GM19193 (cell line): Measurements from ENCODE around the gene SYT10.

Experiments
- POLR2A ChIP-seq: IDR thresholded peaks from 4 replicates; pipeline ENCODE4 v1.6.1; 2011; ENCODE audit not compliant: insufficient read depth, insufficient read length; ENCODE audit errors: extremely low read depth

SYT10 gene, protein sequence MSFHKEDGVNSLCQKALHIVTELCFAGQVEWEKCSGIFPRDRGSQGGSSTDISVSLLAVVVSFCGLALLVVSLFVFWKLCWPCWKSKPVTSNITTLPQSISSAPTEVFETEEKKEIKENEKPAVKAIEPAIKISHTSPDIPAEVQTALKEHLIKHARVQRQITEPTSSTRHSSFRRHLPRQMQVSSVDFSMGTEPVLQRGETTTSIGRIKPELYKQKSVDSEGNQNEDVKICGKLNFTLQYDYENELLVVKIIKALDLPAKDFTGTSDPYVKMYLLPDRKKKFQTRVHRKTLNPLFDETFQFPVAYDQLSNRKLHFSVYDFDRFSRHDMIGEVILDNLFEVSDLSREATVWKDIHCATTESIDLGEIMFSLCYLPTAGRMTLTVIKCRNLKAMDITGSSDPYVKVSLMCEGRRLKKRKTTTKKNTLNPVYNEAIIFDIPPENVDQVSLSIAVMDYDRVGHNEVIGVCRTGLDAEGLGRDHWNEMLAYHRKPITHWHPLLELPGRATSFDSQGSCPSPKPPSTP

DNA sequence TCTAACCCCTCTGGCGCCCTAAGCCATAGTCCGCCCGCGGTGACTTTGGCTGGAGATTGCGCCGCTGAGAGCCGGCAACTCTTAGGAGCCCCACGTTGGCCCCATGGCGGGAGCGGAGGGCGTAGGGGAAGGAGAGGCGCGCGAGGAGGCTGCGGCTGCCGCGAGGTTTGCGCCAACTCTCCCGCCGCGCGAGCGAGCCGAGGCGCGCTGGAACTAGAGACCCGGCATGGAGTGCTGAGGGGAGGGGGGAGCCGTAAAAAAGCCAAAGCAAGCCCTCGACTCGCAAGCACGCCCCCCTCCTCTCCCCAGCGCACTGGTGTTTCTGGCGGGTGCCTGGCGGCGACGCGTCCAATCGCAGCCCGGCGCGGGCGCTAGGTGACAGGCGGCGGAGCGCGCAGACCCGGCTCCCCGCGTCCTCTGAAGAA is at the start of gene SYT10:
SYT10 (minus strand) TSS at position 233 of the 425 bp plus-strand sequence. CDS start 297 bp downstream, outside the sequence.
- no peak for TF ChIP-seq POLR2A

DNA sequence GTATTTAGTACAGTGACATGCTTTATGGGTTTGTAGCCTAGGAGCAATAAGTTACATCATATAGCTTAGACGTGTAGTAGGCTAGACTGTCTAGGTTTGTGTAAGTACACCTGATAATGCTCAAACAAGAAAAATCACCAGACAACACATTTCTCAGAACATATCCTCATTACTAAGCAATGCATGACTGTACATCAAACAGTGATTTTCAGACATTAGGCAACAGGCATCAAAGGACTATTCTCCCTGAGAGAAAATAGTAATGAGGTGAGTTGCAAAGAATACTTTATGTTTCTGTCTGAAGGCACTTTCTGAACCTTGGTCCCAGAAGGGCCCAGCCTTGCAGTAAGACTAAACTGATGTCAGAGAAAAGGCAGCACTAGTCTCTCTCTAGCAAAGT is 48.4 kb upstream of the SYT10 start:
- TF ChIP-seq POLR2A, result no peak

DNA sequence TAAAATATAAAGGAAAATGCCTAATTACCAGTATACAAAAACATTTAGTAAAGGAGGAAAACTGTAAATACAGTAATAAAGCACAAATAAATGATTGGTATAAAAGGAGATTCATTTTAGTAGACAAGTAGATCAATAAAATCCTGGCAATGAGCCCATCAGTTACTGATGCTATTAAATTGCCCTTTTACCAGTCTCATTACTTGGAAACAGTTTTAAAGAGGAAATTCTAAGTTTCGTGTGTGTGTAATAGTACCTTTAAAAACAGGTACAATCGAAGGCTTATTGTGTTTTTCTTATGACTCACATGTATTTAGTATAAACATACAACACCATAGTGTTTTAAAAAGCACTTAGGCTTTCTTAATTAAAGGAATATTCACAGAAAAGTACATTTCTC is 46.4 kb upstream of the SYT10 start:
- TF ChIP-seq POLR2A, result no peak

DNA sequence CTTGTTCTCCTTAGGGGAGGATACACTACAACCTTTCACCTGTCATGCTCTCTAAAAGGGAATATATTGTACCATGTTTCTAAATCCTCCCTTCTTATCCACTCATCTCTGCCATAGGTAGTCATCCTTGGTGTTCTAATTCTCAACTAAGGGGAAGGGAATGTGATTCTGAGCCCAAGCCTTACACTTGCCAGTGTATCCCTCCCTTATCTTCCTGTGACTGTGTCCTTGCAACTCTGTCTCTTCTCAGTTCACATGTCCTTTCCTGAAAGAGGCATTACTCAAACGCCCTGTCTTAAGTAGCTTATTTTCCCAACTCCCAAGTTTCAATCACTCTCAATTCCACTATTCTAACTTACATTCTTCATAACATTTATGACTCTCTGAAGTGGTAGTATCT is 44.5 kb upstream of the SYT10 start:
- TF ChIP-seq POLR2A, result no peak

DNA sequence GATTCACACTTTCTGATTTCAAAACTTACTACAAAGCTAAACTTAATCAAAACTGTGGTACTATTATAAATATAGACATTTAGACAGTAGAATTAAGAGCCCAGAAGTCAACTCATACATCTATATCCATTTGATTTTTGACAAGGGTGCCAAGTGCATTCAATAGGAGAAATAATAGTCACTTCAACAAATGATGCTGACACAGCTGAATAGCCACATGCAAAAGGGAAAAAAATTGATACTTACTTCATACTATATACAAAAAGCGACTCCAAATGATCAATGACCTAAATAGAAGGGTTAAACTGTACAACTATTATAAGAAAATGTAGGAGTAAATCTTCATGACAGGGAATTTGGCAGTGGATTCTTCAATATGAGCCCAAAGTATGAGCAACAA is 40.7 kb upstream of the SYT10 start:
- no peak for TF ChIP-seq POLR2A

DNA sequence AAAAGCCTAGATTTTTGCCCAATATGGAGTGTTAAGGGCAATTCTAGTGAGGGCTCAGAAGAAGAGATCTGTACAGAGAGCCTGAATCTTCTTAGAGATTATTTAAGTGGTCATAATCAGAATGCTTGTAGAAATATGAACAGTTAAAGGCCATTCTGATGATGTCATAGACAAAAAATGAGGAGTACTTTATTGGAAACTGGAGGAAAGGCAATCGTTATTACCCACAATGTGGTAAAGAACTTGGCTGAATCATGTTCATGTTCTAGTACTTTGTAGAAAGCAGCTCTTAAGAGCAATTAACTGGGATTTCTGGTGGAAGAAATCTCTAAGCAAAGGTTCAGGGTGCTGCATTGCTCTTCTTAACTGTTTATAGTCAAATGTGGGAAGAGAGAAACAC is 36.4 kb upstream of the SYT10 start:
- TF ChIP-seq POLR2A, result no peak

DNA sequence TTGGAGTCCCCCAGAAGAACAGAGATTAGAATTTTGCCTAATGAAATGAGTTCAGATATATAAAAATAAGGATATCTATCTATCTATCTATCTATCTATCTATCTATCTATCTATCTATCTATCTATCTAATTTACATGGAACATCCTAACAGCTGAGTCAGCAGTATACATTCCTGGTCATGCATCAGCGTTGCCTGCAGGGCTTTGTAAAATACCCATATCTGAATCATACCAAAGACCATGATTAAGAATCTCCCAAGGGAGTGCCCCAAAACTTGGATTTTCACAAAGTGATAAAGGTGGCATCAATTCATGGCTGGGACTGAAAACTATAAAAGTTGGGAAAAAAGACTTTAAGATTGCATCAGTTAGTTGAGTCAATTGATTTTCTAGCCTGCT is 32.7 kb upstream of the SYT10 start:
- TF ChIP-seq POLR2A, result no peak

DNA sequence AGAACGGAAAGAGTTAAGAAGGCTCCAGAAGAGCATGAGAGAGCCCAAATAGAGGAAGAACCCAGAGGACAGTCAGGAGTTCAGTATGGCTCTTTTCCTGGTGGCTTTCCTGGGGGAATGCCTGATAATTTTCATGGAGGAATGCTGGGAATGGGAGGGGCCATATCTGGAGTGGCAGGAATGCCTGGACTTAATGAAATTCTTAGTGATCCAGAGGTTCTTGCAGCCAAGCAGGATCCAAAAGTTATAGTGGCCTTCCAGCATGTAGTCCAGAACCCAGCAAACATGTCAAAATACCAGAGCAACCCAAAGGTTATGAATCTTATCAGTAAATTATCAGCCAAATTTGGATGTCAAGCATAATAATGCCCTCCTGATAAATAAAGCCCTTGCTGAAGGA is 15.5 kb upstream of the SYT10 start:
- no peak for TF ChIP-seq POLR2A

DNA sequence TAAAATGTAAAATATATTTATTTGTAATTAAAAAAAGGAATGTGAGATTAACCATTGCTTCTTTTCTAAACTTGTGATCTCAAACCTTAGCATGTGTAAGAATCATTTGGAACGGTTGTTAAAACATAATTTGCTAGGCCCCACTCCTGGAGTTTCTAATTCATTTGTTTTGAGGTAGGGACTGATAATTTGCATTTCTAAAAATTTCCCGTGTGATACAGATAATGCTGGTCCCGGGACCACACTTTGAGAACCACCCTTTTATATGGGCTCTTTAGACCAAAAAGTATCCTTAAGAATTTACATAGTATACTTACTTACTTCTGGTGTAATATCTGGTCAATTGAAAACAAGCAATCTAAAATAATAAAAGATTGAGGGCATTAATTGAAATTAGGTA is 10.9 kb upstream of the SYT10 start:
- no peak for TF ChIP-seq POLR2A

DNA sequence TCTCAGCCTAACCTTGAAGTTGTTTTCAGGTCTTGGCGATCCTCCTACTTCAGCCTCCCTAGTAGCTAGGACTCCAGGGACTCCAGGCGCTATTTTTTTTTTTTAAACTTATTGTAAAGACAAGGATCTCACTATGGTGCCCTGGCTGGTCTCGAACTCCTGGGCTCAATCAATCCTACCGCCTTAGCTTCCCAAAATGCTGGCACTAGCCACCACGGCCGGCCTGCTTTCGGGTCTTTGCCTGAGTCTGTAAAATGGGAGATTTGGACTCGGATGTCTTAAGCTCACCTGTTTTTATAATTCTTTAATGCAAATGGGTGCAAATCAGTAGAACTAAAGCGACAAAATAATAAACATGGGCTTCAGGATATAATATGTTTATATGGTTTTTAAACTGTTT is 858 bp upstream of the SYT10 start:
- no peak for TF ChIP-seq POLR2A

DNA sequence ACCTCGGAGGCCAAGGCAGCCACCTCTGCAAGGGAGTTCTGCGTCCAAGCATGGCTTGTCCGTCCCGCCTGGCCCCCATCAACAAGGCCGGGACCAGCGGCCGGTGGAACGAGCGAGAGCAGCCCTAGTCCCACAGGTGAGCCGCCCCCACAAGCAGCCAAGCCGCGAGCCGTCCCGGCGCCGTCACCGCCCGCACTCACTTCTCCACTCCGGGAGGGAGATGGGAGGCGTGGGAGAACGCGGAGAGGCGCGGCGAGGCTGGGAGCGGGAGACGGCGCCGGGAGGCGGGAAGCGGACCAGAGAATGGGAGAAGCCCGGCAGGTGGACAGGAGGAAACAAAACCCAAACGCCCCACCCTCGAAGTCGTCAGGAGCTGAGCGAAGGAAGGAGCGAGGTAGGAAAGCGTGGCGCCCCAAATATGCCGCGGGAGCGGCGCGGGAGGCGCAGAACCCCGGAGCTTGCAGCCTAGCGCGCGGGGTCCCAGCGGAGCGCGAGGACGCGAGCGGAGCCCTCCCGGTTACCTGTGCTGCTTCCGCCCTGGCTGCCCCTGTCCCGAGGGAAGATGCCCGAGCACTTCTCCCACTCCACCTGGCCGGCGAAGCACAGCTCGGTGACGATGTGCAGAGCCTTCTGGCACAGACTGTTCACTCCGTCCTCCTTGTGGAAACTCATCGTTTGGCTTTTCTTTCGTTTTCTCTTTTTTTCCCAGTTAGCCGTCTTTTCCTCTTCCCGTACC is 600 bp downstream of the SYT10 start:
- no peak for TF ChIP-seq POLR2A

DNA sequence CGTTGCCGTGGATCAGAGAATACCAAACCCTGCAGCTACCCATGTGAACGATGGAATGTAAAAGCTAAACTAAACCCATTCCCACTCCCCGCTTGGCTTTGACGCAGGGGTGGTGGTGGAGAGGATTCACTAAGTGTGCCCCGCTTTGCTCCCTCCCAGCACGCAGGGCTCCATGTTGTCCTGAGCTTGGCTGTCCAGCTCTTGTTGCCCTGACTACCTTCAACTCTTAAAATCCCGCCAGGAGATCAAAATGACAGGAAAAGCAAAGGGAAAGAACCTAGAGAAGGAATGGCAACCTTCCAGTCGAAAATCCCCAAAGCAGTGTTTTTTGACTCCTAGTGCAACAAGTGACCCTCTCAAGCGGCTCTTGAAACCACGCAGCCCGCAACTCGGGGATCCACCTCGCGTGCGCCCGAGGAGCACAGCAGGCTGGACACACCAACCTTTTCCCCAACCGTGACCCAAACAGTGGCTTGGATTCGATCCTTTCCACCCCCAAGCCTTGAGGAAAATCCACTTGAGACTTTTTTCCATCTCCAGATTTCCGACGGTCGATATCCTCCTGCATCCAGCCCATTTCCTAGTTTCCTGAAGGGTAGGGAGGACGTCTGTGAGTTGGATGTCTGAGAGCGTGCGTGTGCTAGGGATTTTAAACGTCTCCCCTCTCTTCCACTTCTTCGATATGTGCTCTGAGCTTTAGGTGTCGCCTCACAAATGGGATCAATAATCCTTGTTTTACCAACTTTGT is 1.4 kb downstream of the SYT10 start:
- no peak for TF ChIP-seq POLR2A

DNA sequence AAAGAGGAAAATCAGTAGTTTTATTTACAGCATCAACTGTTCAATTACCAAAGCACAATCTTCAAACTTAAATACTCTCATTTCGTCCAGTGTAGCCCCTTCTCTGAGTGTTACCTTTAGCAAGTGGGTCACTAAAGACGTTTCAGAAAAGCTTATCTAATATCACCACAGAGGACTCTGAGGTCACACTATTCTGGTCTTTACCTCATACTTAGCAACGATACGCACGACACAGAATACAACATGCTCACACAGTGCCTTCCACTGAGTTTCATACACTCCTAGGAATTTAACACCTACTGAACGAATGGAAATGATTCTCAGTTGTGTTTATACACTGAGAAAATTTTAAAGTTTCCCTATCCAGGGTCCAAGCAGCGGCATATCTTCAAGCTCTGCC is 2.0 kb downstream of the SYT10 start:
- TF ChIP-seq POLR2A, result no peak

DNA sequence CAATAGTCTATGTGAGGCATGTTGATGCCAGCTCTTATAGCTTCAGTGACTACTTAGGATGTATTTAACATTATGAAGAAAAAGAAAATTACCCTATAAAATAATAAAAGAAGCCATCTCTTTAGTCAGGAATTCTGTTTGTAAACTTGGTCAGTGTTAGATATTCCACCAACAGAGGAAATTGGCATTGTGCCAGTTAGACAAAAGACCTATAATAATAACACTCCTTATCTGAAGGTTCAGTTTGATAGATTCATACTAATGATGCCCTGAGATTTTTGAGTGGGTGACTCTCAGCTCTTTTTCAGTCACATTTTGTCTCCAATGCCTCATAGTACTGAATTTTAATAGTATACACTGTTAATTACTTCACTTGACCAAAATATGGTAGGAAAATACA is 6.6 kb downstream of the SYT10 start:
- TF ChIP-seq POLR2A, result no peak

DNA sequence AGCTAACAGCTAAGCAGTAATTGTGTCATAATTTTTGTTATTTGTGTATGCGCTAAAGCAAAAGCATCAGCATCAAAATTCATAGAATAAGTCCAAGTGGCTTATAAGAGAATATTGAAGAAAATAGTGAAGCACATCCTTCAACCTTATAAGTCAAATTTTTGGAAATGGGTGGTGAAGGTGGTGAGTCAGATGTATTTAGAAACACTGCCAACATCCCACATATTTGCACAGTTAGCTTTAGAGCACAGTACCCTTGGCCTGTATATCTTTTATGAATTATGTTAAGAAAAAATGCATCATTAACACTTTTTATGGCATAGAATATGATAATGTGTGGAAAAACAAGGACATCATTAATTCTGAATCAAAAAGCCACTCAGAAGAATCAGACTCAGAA is 8.0 kb downstream of the SYT10 start:
- TF ChIP-seq POLR2A, result no peak
